GM23248 (cell line): Measurements from ENCODE around the gene MTMR4. TPM values are rescaled to one million over a fixed set of nuclear protein-coding genes. Genes with fewer than 3 reads are reported as not detected.

ENCODE experiments used
- DNase-seq: peaks from one replicate; pipeline ENCODE4 v3.0.0-alpha.2; 2015
- H2AFZ ChIP-seq: fragments of 200-600 bp; sonication (generic); 2 replicates; pipeline ENCODE4 v1.6.1; 2016; ENCODE audit warnings: antibody characterized with exemption
- H3F3A ChIP-seq: fragments of 200-600 bp; sonication (generic); 2 replicates; pipeline ENCODE4 v1.6.1; 2016; ENCODE audit warnings: mild to moderate bottlenecking, antibody characterized with exemption, mixed run types; ENCODE audit not compliant: insufficient read depth
- H3K27ac ChIP-seq: fragments of 200-600 bp; sonication (generic); 2 replicates; pipeline ENCODE4 v1.5.1; 2016; ENCODE audit warnings: mild to moderate bottlenecking
- H3K27me3 ChIP-seq: fragments of 200-600 bp; sonication (generic); replicated peaks from 2 replicates; pipeline ENCODE4 v1.6.1; 2016; ENCODE audit warnings: mild to moderate bottlenecking; ENCODE audit not compliant: insufficient read depth
- H3K36me3 ChIP-seq: fragments of 200-600 bp; sonication (generic); 2 replicates; pipeline ENCODE4 v1.6.1; 2016; ENCODE audit warnings: low read depth, mild to moderate bottlenecking
- H3K4me1 ChIP-seq: fragments of 200-600 bp; sonication (generic); 2 replicates; pipeline ENCODE4 v1.6.1; 2016; ENCODE audit warnings: mild to moderate bottlenecking; ENCODE audit not compliant: insufficient read depth
- H3K4me2 ChIP-seq: fragments of 200-600 bp; sonication (generic); one replicate; pipeline ENCODE4 v1.6.1; 2016; ENCODE audit warnings: mild to moderate bottlenecking; ENCODE audit not compliant: unreplicated experiment
- H3K4me3 ChIP-seq: fragments of 200-600 bp; sonication (generic); 2 replicates; pipeline ENCODE4 v1.5.1; 2016; ENCODE audit warnings: mild to moderate bottlenecking
- H3K79me2 ChIP-seq: fragments of 200-600 bp; sonication (generic); 2 replicates; pipeline ENCODE4 v1.6.1; 2016; ENCODE audit warnings: mild to moderate bottlenecking; ENCODE audit not compliant: insufficient read depth
- H3K9ac ChIP-seq: fragments of 200-600 bp; sonication (generic); 2 replicates; pipeline ENCODE4 v1.6.1; 2016; ENCODE audit warnings: mild to moderate bottlenecking
- H3K9me2 ChIP-seq: fragments of 200-600 bp; sonication (generic); 2 replicates; pipeline ENCODE4 v1.6.1; 2016; ENCODE audit warnings: mixed run types, mild to moderate bottlenecking, moderate library complexity; ENCODE audit not compliant: insufficient read depth
- H3K9me3 ChIP-seq: fragments of 200-600 bp; sonication (generic); one replicate; pipeline ENCODE4 v1.6.1; 2017; ENCODE audit warnings: low read depth
- H4K20me1 ChIP-seq: fragments of 200-600 bp; sonication (generic); 2 replicates; pipeline ENCODE4 v1.6.0; 2016; ENCODE audit not compliant: insufficient read depth
- EZH2 ChIP-seq: fragments of 200-600 bp; sonication (generic); IDR thresholded peaks from 2 replicates; pipeline ENCODE4 v1.6.1; 2018; ENCODE audit warnings: antibody characterized with exemption, mild to moderate bottlenecking; ENCODE audit not compliant: insufficient read depth, poor library complexity, severe bottlenecking
- EZH2phosphoT487 ChIP-seq: fragments of 200-600 bp; sonication (generic); IDR thresholded peaks from 2 replicates; pipeline ENCODE4 v1.6.1; 2018; ENCODE audit warnings: antibody characterized with exemption, moderate library complexity, mild to moderate bottlenecking, low read depth; ENCODE audit not compliant: insufficient read depth
- WGBS, 2 experiments: methylation state at CpG; one replicate each; pipeline ENCODE4 v1.1.6; 2015 to 2017; ENCODE audit warnings: low lambda C conversion rate in 2 of 2, low coverage in 1 of 2; ENCODE audit errors: missing lambda C conversion rate in 2 of 2; 5-methylcytosine and 5-hydroxymethylcytosine counted together
- in situ Hi-C: fragments of 300-500 bp; cut with MboI; formaldehyde crosslinking; loops from 2 replicates; pipeline ENCODE4 v1.15.0; 2020
- polyA plus RNA-seq: library from polyadenylated mRNA; unstranded; fragments of >200 nt; fragmentation: Nextera tagmentation; extraction: Ambion mirVana; gene quantifications from 2 replicates; pipeline ENCODE4 v1.2.1, GENCODE V29; 2016
- total RNA-seq: library from RNA; depleted of rRNA; stranded (reverse); fragments of >200 nt; shearing (Covaris generic); gene quantifications from 2 replicates; pipeline ENCODE4 v1.2.3, GENCODE V29; 2014

MTMR4 gene
- total and polyA plus RNA-seq, 2 experiments from 2014 or later, result 8.2 to 19.6 TPM

DNA sequence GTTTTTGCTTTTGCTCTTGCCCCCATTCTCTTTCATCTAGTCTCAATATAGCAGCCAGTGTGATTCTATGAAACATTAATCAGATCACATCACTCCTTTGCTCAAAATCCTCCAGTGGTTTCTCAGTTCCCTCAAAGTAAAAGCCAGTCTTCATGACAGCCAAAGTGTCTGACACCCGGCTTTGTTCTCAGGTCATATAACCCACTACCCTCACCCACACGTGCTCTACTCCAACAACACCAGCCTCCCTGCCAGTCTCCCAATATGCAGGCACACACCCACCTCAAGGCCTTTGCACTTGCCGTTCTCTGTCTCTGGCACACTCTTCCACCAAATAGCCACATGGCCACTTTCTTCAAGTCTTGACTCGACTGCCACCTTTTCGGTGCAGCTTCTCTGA is 4.4 kb downstream of the MTMR4 start:
- Histone ChIP-seq H3K4me1 (0 out of 2 replicates have a peak, but pooled peaks cover 5% of the 10 kb centered on the region), H3K79me2 (no peaks in the 10 kb centered on the region), H3K4me3 (no peak overlapping the region), H3F3A (peaks cover 3% of the 10 kb centered on the region; the same call in 1 of the 2 replicates), H3K27ac (no peak overlapping the region), H3K36me3 (peaks cover 12% of the 10 kb centered on the region; the same call in 1 of the 2 replicates), H4K20me1 (no peaks in the 10 kb centered on the region), H3K9ac (no peak overlapping the region), H3K9me3 (no peaks in the 10 kb centered on the region), H2AFZ (no peak overlapping the region), H3K27me3 (no peaks in the 10 kb centered on the region), H3K4me2 (no peak overlapping the region), H3K9me2 (no peaks in the 10 kb centered on the region)
- in situ Hi-C loops, result no loop called here
- WGBS, 2 experiments, result 95 to 97% methylated on average over 5 of the region's 5 CpGs
- TF ChIP-seq EZH2, result no peak
- TF ChIP-seq EZH2phosphoT487, result no peak
- no peak for DNase-seq

DNA sequence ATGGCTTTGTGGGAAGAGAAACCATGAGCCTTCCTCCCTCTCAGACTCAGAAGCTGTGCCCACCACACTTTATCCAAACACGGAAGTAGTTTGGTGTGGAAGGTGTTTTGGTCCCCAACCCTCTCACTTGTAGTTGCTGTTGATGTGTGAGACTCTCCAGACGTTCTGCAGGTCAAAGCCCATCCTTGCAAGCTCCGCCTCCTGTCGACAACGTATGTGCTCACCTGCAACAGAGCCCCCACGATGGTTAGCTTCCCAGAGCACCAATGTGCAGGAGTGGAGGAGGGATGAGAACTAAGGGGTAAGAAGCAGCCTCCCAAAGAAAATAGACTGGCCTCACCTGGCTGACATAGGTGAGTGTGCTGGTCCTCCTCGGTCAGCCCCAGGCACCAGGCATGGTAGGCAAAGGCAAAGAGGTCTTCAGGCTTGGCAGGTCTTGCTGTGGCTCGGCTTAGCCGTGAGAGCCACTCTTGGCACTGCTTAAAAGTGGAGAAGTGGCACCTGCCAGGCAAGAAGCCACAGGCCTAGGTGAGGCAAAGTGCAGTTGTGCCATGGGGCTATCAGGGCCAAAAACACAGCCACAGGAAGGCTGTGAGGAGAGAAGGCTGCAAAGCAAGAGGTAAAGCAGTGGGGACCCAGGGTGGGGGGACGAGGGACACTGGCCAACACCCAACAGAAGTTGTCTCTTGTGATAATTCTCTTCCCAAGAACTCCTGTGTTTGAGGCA is 5.9 kb downstream of the MTMR4 start:
- H2AFZ ChIP-seq, result no peak overlapping the region
- 0 out of 2 replicates have a peak, but pooled peaks cover 1% of the 10 kb centered on the region for H3K4me1 ChIP-seq
- no peaks in the 10 kb centered on the region for H3K27me3 ChIP-seq
- no peak overlapping the region for H3K27ac ChIP-seq
- no peak overlapping the region for H3K4me3 ChIP-seq
- H3K36me3 ChIP-seq, result peaks cover 12% of the 10 kb centered on the region; the same call in 1 of the 2 replicates
- in situ Hi-C loops, result no loop called here
- DNase-seq, result no peak
- no peaks in the 10 kb centered on the region for H3F3A ChIP-seq
- WGBS, 2 experiments, result 68% methylated on average over 10 of the region's 10 CpGs
- no peak for TF ChIP-seq EZH2phosphoT487
- TF ChIP-seq EZH2, result no peak
- no peaks in the 10 kb centered on the region for H3K9me3 ChIP-seq
- H3K79me2 ChIP-seq, result no peaks in the 10 kb centered on the region
- no peak overlapping the region for H3K9ac ChIP-seq
- no peaks in the 10 kb centered on the region for H4K20me1 ChIP-seq
- H3K9me2 ChIP-seq, result no peaks in the 10 kb centered on the region
- no peak overlapping the region for H3K4me2 ChIP-seq

DNA sequence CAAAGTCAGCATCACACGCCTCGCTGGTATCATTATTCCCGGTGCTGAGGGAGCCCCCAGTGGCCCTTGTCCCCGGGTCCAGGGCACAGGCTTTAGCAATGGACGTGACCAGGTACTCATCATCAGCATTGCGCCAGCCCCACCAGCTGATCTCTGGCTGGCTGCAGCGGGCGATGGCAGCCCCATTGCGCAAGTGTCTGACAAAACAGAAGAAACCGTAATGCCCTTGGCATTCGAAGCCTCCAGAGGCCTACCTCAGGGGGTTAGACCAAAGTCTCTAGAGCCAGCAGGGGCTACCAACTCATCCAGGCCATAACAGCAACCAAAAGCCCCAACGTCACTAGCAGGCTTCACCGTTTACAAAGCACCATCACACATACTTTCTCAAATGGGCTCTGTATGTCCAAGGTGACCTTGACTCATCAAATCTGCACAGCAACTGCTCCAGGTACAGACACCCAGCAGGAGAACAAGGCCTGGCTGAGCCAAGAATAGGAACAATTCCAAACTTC is 7.3 kb downstream of the MTMR4 start:
- in situ Hi-C loops, result no loop called here
- peaks cover 16% of the 10 kb centered on the region; the same call in 1 of the 2 replicates for H3K36me3 ChIP-seq
- DNase-seq, result no peak
- H3K9me3 ChIP-seq, result no peaks in the 10 kb centered on the region
- no peak overlapping the region for H2AFZ ChIP-seq
- H4K20me1 ChIP-seq, result no peaks in the 10 kb centered on the region
- H3K79me2 ChIP-seq, result no peaks in the 10 kb centered on the region
- no peaks in the 10 kb centered on the region for H3K4me1 ChIP-seq
- no peak overlapping the region for H3K4me2 ChIP-seq
- no peaks in the 10 kb centered on the region for H3K27me3 ChIP-seq
- H3K9me2 ChIP-seq, result no peaks in the 10 kb centered on the region
- no peak overlapping the region for H3K9ac ChIP-seq
- TF ChIP-seq EZH2 (no peak), EZH2phosphoT487 (no peak)
- no peaks in the 10 kb centered on the region for H3F3A ChIP-seq
- H3K4me3 ChIP-seq, result no peak overlapping the region
- H3K27ac ChIP-seq, result no peak overlapping the region
- 97% methylated on average over 13 of the region's 13 CpGs for WGBS, 2 experiments

DNA sequence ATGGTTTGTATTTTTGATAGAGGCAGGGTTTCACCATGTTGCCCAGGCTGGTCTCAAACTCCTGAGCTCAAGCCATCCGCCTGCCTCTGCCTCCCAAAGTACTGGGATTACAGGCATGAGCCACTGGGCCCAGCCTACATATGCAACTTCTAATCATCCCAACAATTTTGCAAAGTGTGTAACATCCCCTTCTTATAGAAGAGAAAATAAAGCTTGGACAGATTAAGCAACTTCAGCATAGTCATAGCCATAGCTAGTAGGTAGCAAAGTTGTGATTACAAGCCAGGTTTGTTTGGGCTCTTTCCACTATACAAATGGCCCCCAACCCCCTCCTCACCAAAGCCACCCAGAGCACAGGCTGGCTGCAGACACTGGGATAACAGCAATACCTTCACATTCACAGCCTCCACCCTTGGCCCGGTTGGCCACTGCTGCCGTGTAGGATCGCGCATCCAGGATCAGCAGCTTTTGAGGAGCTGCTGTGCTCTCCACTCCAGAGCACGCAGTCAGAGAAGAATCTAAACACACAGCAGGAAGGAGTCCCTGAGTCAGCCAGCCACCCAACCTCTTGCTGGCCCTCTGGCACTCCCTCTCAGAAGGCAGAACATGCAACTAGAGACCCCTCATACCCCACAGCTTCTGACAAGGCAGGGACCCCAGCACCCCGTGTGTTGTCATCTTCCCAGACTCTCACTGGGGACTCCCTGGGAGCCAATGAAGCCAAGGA is 7.9 kb downstream of the MTMR4 start:
- no peak overlapping the region for H3K4me2 ChIP-seq
- no peaks in the 10 kb centered on the region for H3K79me2 ChIP-seq
- peaks cover 16% of the 10 kb centered on the region; the same call in 1 of the 2 replicates for H3K36me3 ChIP-seq
- no peak overlapping the region for H3K27ac ChIP-seq
- H3K9ac ChIP-seq, result no peak overlapping the region
- no peaks in the 10 kb centered on the region for H3K9me3 ChIP-seq
- no peaks in the 10 kb centered on the region for H3K27me3 ChIP-seq
- no peak overlapping the region for H2AFZ ChIP-seq
- no peaks in the 10 kb centered on the region for H4K20me1 ChIP-seq
- 97 to 99% methylated on average over 7 of the region's 7 CpGs for WGBS, 2 experiments
- no peaks in the 10 kb centered on the region for H3K4me1 ChIP-seq
- no peak for TF ChIP-seq EZH2phosphoT487
- TF ChIP-seq EZH2, result no peak
- H3K9me2 ChIP-seq, result no peaks in the 10 kb centered on the region
- H3F3A ChIP-seq, result no peaks in the 10 kb centered on the region
- H3K4me3 ChIP-seq, result no peak overlapping the region
- in situ Hi-C loops, result no loop called here
- no peak for DNase-seq
